ENCODE measurements around the gene IQGAP1. TPM values are rescaled to one million over a fixed set of nuclear protein-coding genes. Genes with fewer than 3 reads are reported as not detected.

IQGAP1 gene
- total RNA-seq, 4 donors from 2014 or later = 206 to 448 (median 215) TPM

DNA sequence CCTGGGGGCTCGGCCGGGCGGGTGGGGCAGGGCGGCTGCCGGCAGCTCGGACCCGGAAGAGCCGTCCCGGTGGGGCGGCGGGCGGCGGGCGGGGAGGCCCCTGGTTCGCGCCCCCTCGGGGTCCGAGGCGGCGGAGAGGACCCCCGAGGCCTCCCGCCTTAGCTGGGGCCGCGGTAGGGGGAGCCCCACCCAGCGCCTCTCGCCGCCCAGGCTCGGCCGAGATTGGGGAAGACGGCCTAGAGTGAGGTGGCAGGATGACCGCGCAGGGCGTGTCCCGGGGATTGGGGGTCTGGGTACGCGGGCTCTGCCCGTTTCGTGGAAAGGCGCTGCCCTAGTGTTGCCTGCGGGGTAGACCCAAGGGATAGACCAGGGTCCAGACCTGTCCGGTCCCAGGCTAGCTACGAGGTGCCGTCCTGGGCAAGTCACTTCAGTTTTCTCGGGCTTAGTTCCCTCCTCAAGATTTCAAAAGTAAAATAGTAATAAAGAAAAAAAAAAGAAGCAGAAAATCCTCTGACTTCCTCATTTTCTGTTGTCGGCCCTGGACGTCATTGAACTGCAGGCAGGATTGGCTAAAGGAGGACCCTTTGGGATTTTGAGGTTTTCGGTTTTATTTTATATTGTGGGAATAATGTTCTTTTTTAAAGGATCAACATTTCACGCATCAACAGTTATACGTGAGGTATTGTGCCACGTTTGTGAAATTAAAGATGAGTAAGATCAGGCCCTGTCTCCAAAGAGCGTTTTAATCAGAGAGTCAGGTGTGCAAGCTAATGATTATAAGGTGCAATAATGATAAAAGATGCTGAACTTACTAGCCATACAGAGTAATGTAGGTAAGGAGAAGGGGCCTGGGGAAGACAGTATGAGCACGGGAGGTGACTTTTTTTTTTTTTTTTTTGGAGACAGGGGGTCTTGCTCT, 679 bp downstream of the IQGAP1 start:
- H3K4me3 ChIP-seq = peak overlapping the region; percentile 67
- peak overlapping the region; percentile 96 for H3K27ac ChIP-seq
- TF ChIP-seq, protein P1, sequence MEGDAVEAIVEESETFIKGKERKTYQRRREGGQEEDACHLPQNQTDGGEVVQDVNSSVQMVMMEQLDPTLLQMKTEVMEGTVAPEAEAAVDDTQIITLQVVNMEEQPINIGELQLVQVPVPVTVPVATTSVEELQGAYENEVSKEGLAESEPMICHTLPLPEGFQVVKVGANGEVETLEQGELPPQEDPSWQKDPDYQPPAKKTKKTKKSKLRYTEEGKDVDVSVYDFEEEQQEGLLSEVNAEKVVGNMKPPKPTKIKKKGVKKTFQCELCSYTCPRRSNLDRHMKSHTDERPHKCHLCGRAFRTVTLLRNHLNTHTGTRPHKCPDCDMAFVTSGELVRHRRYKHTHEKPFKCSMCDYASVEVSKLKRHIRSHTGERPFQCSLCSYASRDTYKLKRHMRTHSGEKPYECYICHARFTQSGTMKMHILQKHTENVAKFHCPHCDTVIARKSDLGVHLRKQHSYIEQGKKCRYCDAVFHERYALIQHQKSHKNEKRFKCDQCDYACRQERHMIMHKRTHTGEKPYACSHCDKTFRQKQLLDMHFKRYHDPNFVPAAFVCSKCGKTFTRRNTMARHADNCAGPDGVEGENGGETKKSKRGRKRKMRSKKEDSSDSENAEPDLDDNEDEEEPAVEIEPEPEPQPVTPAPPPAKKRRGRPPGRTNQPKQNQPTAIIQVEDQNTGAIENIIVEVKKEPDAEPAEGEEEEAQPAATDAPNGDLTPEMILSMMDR (IDR thresholded peaks at IDR 0.05) = no peak
- peak in 1 of 2 donors; percentile 36 for TF ChIP-seq POLR2A (IDR thresholded peaks at IDR 0.05)
- WGBS = under 1% methylated on average over 32 of the region's 52 CpGs
- no peaks in the 10 kb centered on the region for H3K27me3 ChIP-seq
- peaks cover 51% of the 10 kb centered on the region for H3K4me1 ChIP-seq
- H3K9me3 ChIP-seq = no peaks in the 10 kb centered on the region
- DNase-seq (ENCODE audit: low spot score in 2 of 2) = peak; percentile 90 to 92
- peaks cover 10% of the 10 kb centered on the region for H3K36me3 ChIP-seq

DNA sequence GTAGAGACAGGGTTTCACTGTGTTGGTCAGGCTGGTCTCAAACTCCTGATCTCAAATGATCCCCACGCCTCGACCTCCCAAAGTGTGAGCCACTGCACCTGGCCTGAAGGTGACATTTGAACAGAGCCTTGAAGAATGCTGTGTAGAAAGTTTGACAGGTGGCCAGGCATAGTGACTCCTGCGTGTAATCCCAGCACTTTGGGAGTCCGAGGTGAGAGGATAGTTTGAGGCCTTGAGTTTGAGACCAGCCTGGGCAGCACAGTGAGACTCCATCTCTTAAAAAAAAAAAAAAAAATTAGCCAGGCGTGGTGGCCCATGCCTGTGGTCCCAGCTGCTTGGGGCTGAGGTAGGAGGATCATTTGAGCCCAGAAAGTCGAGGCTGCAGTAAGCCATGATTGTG, 1.5 kb downstream of the IQGAP1 start:
- peaks cover 57% of the 10 kb centered on the region for H3K4me1 ChIP-seq
- H3K9me3 ChIP-seq = no peaks in the 10 kb centered on the region
- peak overlapping the region; percentile 96 for H3K27ac ChIP-seq
- H3K27me3 ChIP-seq = no peaks in the 10 kb centered on the region
- H3K4me3 ChIP-seq = peak overlapping the region; percentile 67
- DNase-seq (ENCODE audit: low spot score in 2 of 2) = no peak
- WGBS = 21% methylated on average over 6 of the region's 6 CpGs
- peaks cover 10% of the 10 kb centered on the region for H3K36me3 ChIP-seq
- TF ChIP-seq POLR2A (IDR thresholded peaks at IDR 0.05) (no peak), POLR2AphosphoS5 (IDR thresholded peaks at IDR 0.05) (no peak), EP300 (IDR thresholded peaks at IDR 0.05) (no peak)
- TF ChIP-seq, protein P1 (IDR thresholded peaks at IDR 0.05) = no peak

DNA sequence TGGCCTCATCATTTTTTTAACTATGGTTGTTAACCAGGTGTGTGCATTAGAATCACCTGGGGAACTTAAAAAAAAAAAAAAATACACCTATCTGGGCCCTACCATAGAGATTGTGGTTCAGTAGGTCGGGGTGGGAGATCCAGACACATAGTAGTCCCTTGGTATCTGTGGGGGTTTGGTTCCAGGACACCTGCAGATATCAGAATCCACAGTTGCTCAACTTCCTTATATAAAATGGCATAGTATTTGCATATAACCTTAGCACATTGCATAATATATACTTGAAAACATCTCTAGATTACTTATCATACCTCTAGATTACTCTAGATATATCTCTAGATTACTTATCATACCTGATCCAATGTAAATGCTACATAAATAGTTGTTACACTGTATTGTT, 5.0 kb downstream of the IQGAP1 start:
- Histone ChIP-seq H3K9me3 (no peaks in the 10 kb centered on the region), H3K4me1 (peaks cover 85% of the 10 kb centered on the region), H3K4me3 (no peak overlapping the region), H3K36me3 (peaks cover 10% of the 10 kb centered on the region), H3K27me3 (no peaks in the 10 kb centered on the region), H3K27ac (no peak overlapping the region)
- WGBS = 79% methylated on average over 1 of the region's 1 CpG
- TF ChIP-seq POLR2A (IDR thresholded peaks at IDR 0.05) = no peak
- no peak for TF ChIP-seq POLR2AphosphoS5 (IDR thresholded peaks at IDR 0.05)
- TF ChIP-seq, protein P1 (IDR thresholded peaks at IDR 0.05) = no peak
- TF ChIP-seq EP300 (IDR thresholded peaks at IDR 0.05) = no peak
- no peak for DNase-seq (ENCODE audit: low spot score in 2 of 2)

DNA sequence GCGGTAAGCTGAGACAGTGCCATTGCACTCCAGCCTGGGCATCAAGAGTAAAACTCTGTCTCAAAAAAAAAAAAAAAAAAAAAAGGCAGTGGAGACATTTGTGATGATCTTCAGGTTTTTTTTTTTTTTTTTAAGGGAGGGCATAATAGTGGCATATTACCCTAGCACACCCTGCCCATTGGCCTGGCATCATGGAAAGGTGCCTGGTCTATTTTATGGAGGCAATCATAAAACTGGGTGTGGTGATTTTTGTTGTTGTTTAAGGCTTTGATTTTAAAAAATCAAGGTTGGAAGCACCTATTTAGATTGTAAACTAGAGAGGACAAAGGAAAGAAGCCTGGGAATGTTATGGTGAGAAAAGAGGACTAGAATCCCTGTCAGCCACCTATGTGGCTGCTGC, 6.0 kb downstream of the IQGAP1 start:
- H3K9me3 ChIP-seq = no peaks in the 10 kb centered on the region
- no peaks in the 10 kb centered on the region for H3K27me3 ChIP-seq
- TF ChIP-seq, protein P1 (IDR thresholded peaks at IDR 0.05) = no peak
- TF ChIP-seq POLR2A (IDR thresholded peaks at IDR 0.05) (no peak), POLR2AphosphoS5 (IDR thresholded peaks at IDR 0.05) (no peak), EP300 (IDR thresholded peaks at IDR 0.05) (no peak)
- peaks cover 90% of the 10 kb centered on the region for H3K4me1 ChIP-seq
- H3K4me3 ChIP-seq = peak overlapping the region; percentile 18
- 100% methylated on average over 1 of the region's 1 CpG for WGBS
- DNase-seq (ENCODE audit: low spot score in 2 of 2) = no peak
- H3K36me3 ChIP-seq = peaks cover 10% of the 10 kb centered on the region
- peak overlapping the region; percentile 76 for H3K27ac ChIP-seq

DNA sequence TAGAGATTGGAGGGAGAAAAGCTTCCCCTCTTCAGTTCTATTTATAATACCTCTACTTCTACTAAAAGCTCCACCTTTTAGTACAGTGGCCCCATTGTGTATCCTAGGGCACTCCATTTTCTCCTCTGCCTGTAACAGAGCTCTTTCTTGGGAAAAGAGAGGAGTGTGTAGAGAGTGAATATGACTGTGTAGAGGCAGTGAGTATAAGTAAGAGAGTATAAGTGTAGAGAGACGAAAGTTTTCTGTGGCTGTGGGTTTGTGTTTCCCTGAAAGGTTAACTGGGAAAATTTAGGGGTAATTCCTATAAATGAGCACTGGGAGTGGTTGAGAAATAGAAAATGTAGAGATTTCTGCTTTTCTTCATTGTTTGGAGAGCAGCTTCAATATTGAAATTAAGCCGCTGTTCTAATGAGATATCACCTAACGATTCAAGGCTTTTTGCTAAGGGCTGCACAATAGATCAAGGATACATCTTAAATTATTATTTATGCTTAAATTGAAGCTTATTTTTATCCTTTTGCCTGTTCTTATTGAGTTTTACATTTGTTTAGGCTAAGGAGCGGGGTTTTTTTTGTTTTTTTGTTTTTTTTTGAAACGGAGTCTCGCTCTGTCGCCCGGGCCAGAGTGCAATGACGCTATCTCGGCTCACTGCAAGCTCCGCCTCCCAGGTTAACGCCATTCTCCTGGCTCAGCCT, 6.9 kb downstream of the IQGAP1 start:
- 88% methylated on average over 12 of the region's 12 CpGs for WGBS
- TF ChIP-seq, protein P1 (IDR thresholded peaks at IDR 0.05) = no peak
- TF ChIP-seq EP300 (IDR thresholded peaks at IDR 0.05) (no peak), POLR2A (IDR thresholded peaks at IDR 0.05) (no peak), POLR2AphosphoS5 (IDR thresholded peaks at IDR 0.05) (no peak)

More for the DNA sequence above, 6.9 kb downstream of the IQGAP1 start:
- H3K27me3 ChIP-seq = no peaks in the 10 kb centered on the region
- H3K4me1 ChIP-seq = peaks cover 92% of the 10 kb centered on the region
- H3K4me3 ChIP-seq = peak overlapping the region; percentile 18
- peaks cover 10% of the 10 kb centered on the region for H3K36me3 ChIP-seq
- H3K9me3 ChIP-seq = no peaks in the 10 kb centered on the region
- peak overlapping the region; percentile 76 for H3K27ac ChIP-seq
- no peak for DNase-seq (ENCODE audit: low spot score in 2 of 2)

All from suprapubic skin (tissue), 4 donors.